AG04449 (cell line): Measurements from ENCODE around the gene GABBR2.

Source experiments
- CTCF ChIA-PET: fragments of 350-600 bp; formaldehyde crosslinking; extraction: SDS; loops from one replicate; lab custom pipeline; 2021; ENCODE audit warnings: antibody characterized with exemption; lab: Yijun Ruan, JAX
- POLR2A ChIA-PET: fragments of 400-600, 350-600 bp; formaldehyde crosslinking; extraction: SDS; loops from one replicate; lab custom pipeline; 2020; ENCODE audit warnings: antibody characterized with exemption, inconsistent platforms; lab: Yijun Ruan, JAX
- DNase-seq: peaks from one replicate; pipeline ENCODE4 v3.0.0-alpha.2; 2010; ENCODE audit warnings: low read depth, low spot score
- H3K4me3 ChIP-seq: 2 replicates; pipeline ENCODE4 v1.5.1; 2011; ENCODE audit warnings: low read depth, mild to moderate bottlenecking, control low read depth, low read length
- CTCF ChIP-seq: IDR thresholded peaks from one replicate; pipeline ENCODE4 v1.5.1; 2011; ENCODE audit warnings: mild to moderate bottlenecking, moderate library complexity, low read length, control low read depth, inconsistent platforms; ENCODE audit not compliant: insufficient read depth; ENCODE audit errors: missing control alignments

GABBR2 gene

GRCh38 chr9:98597236-98597771, 111.4 kb downstream of the GABBR2 start:
- POLR2A ChIA-PET: no interaction called here
- no peak for DNase-seq
- TF ChIP-seq CTCF: no peak
- CTCF ChIA-PET: no interaction called here
- no peak overlapping the region for H3K4me3 ChIP-seq

GRCh38 chr9:98596486-98596885, 112.2 kb downstream of the GABBR2 start:
- H3K4me3 ChIP-seq: no peak overlapping the region
- no peak for TF ChIP-seq CTCF
- no peak for DNase-seq
- POLR2A ChIA-PET: no interaction called here
- CTCF ChIA-PET: no interaction called here

GRCh38 chr9:98594546-98595160, 114.1 kb downstream of the GABBR2 start:
- ChIA-PET CTCF (no interaction called here), POLR2A (no interaction called here)
- no peak for TF ChIP-seq CTCF
- no peak overlapping the region for H3K4me3 ChIP-seq
- no peak for DNase-seq

GRCh38 chr9:98593354-98594253, 115.1 kb downstream of the GABBR2 start:
- no peak for DNase-seq
- H3K4me3 ChIP-seq: no peak overlapping the region
- no peak for TF ChIP-seq CTCF
- POLR2A ChIA-PET: no interaction called here
- CTCF ChIA-PET: interaction anchor here (1.0 kb wide), 1 partner anchor 10 kb away, joined by 3 read pairs; no protein-coding TSS in a partner anchor

GRCh38 chr9:98591696-98592095, 117.0 kb downstream of the GABBR2 start:
- ChIA-PET POLR2A (no interaction called here), CTCF (interaction anchor here (1.2 kb wide), 1 partner anchor 183 kb away, joined by 3 read pairs; no protein-coding TSS in a partner anchor)
- TF ChIP-seq CTCF: no peak
- H3K4me3 ChIP-seq: no peak overlapping the region
- DNase-seq: no peak

GRCh38 chr9:98590101-98590500, 118.6 kb downstream of the GABBR2 start:
- ChIA-PET CTCF (no interaction called here), POLR2A (no interaction called here)
- no peak for DNase-seq
- no peak overlapping the region for H3K4me3 ChIP-seq
- TF ChIP-seq CTCF: no peak
